HG03520 (cell line): ENCODE measurements around the gene TDRD12.
"Not testable (repeated sequence)": the region's sequence is repeated elsewhere in the genome, so short reads cannot be mapped to it uniquely, and the experiment has no call there.

Experiments
- ATAC-seq: cut with Tn5 transposase; IDR thresholded peaks from one replicate; pipeline ENCODE4 v1.9.1; 2021; ENCODE audit warnings: mild to moderate bottlenecking, moderate library complexity; ENCODE audit not compliant: unreplicated experiment

The TDRD12 gene

GRCh38 chr19:32828139-32828538, 108.6 kb downstream of the TDRD12 start:
- ATAC-seq = no peak

- no peak for ATAC-seq
Measured at GRCh38 chr19:32828643-32829344, 109.2 kb downstream of the TDRD12 start.

DNA sequence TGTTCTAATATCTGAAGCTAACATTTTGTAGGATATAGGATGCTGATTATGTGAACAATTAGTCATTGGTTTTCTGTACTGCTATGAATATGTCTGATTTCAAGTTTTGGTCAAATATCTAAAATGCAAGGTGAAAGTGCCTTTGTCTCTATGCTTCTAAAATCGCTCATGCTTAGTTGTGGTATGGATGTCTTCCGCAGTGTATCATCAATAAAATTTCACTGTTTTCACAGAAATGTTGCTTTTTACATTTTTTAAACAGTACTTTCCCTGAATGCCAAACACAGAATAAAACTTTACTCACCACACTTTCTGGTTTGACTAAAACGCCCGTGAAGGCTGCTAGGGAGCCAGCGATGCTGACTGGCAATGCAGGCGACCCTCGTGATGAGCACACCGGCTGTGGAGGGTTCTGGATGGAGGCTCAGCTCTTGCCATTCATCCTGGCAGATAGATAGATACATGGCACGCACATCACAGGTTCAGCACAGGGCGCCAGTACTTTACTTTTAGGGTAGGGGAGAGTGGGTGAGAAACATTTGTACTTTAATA, 109.9 kb downstream of the TDRD12 start:
- no peak for ATAC-seq

- no peak for ATAC-seq
Measured at GRCh38 chr19:32830231-32831014, 110.9 kb downstream of the TDRD12 start.

- no peak for ATAC-seq
Measured at GRCh38 chr19:32831611-32832010, 112.0 kb downstream of the TDRD12 start.

DNA sequence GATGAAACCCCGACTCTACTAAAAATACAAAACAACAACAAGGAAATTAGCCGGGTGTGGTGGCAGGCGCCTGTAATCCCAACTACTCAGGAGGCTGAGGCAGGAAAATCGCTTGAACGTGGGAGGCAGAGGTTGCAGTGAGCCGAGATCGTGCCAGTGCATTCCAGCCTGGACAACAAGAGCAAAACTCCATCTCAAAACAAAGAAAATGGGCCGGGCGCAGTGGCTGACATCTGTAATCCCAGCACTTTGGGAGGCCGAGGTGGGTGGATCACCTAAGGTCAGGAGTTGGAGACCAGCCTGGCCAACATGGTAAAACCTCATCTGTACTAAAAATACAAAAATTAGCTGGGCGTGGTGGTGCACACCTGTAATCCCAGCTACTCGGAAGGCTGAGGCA, 112.5 kb downstream of the TDRD12 start:
- ATAC-seq = not testable (repeated sequence)

DNA sequence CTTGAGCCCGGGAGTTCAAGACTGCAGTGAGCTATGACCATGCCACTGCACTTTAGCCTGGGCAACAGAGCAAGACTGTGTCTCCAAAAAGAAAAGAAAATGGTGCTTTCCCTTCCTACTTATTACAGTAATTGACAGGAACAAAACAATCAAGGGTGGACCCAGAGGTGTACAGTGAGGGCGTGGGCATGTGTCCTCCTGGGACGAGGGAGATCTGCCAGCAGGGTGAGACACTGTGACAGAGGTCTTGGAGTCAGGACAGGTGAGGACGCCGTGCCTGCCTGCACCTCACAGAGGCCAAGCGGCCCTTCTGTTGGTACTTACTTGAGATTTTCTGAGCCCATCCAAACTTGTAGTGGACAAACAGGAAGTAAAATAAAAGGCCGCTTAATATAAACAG, 113.3 kb downstream of the TDRD12 start:
- not testable (repeated sequence) for ATAC-seq

DNA sequence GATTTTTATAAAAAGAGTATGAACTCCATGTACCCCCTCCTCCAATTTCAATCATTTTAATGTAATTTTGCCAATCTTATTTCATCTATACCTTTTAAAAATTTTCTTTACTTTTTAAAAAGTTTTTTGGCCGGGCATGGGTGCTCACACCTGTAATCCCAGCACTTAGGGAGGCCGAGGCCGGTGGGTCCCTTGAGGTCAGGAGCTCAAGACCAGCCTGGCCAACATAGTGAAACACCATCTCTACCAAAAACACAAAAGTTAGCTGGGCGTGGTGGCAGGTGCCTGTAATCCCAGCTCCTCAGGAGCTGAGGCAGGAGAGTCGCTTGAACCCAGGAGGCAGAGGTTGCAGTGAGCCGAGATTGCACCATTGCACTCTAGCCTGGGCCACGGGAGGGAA, 113.8 kb downstream of the TDRD12 start:
- ATAC-seq = not testable (repeated sequence)

- no peak for ATAC-seq
Measured at GRCh38 chr19:32837531-32837930, 118.0 kb downstream of the TDRD12 start.

- no peak for ATAC-seq
Measured at GRCh38 chr19:32842061-32842460, 122.5 kb downstream of the TDRD12 start.

DNA sequence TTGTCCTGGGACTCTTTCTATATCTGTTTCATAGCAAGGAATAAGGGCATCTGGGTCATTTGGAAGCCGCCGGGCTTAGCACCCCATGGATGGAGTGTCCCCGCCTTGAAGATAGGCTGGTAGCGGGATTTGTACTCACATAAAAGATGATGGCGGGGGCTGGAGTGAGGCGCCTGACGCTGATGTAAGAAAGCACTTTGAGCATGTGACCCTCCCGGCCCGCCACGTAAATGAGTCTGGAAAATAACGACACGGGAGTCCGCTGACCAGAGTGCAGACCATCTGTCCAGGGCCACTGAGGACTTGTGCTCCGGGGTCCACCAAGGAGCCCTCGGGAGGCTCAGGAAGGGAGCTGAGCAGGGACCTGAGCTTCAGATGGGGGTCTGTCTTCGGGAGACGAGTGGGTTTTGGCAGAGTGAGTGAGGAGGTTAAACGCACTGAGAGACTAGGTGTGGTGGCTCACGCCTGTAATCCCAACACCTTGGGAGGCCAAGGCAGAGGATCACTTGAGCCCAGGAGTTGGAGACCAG, 124.2 kb downstream of the TDRD12 start:
- ATAC-seq = no peak

- ATAC-seq = not testable (repeated sequence)
Measured at GRCh38 chr19:32848035-32848434, 128.5 kb downstream of the TDRD12 start.

DNA sequence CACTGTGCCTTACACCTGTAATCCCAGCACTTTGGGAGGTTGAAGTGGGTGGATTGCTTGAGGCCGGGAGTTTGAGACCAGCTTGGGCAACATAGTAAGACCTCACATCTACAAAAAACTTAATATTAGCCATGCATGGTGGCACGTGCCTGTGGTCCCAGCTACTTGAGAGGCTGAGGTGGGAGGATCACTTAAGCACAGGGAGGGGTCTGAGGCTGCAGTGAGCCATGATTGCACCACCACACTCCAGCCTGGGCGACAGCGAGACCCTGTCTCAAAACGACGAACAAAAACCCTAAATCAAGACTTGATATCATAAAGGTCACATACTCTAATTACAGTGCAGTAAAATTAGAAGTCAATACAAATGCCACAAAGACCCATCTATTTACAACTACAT, 132.6 kb downstream of the TDRD12 start:
- ATAC-seq = no peak

DNA sequence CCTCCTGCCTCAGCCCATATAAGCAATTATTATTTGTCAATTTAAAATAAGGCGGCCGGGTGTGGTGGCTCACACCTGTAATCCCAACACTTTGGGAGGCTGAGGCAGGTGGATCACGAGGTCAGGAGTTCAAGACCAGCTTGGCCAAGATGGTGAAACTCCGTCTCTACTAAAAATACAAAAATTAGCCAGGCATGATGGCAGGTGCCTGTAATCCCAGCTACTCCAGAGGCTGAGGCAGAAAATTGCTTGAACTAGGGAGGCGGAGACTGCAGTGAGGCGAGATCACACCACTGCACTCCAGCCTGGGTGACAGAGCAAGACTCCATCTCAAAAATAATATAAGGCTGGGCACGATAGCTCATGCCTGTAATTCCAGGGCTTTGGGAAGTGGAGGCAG, 137.3 kb downstream of the TDRD12 start:
- ATAC-seq = not testable (repeated sequence)

- ATAC-seq = no peak
Measured at GRCh38 chr19:32857584-32857983, 138.0 kb downstream of the TDRD12 start.

GRCh38 chr19:32858155-32858554, 138.6 kb downstream of the TDRD12 start:
- ATAC-seq = no peak

- ATAC-seq = no peak
Measured at GRCh38 chr19:32858559-32858958, 139.0 kb downstream of the TDRD12 start.

DNA sequence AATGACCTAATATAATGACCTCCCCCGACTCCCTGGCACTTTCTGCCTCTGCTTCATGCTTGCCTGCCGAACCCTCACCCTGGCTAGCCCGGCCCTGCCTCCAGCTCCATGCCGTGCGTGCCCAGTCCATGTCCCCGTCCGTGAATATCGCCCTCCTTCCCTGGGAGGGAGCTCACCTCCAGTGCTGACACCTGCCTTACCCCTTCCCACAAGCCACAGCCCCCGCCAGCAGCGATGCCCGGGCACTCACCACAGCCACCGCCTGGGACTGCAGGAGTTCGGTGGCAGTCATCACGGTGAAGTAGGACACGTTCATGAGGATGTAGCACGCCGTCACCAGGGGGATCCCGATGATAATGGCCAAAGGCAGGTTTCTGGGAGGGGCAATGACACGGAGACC, 140.0 kb downstream of the TDRD12 start:
- ATAC-seq = no peak

DNA sequence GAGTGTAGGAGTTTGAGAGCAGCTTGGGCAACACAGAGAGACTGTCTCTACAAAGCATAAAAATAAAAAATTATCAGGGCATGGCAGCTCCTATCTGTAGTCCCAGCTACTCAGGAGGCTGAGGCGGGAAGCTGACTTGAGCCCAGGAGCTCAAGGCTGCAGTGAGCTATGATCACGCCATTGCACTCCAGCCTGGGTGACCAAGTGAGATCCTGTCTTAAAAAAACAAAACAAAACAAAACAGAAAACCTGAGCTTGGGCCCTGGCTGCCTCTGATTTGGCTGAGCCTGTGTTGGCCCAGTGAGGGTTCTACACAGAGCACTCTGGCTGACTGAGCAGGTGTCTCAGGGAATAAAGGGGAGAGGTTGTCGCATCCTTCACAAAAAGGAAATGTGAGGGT, 142.0 kb downstream of the TDRD12 start:
- no peak for ATAC-seq

DNA sequence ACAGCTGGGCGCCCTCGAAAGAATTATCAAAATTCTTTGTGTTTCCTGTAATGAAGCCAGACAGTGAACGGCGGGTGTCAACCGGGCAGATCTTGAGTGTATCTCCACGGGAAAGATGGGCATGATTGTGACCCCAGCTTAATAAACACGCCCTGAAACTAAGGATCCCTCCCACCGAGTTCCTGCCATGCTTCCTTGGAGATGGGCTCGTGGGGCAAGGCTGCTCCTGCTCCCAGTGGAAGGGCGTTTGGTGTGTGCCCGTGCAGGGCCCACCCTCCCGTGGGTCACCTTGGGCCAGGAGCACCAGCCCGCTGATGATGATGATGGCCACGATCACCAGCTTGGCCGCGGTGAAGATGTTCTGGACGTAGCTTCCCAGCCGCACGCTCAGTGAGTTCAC, 142.6 kb downstream of the TDRD12 start:
- ATAC-seq = no peak

DNA sequence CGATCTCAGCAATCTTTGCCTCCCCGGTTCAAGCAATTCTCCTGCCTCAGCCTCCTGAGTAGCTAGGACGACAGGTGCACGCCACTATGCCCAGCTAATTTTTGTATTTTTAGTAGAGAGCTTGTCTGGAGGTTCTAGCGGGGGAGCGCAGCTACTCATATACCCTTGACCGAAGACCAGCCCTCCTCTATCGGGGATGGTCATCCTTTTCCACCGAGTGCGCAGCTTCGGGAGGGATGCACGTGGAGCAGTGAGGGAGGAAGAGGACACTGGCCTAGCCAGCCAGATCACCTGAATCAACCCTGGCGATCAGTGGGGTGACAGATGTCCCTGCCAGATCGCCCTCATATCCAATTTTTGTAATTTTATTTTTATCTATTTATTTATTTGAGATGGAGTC, 143.2 kb downstream of the TDRD12 start:
- no peak for ATAC-seq

DNA sequence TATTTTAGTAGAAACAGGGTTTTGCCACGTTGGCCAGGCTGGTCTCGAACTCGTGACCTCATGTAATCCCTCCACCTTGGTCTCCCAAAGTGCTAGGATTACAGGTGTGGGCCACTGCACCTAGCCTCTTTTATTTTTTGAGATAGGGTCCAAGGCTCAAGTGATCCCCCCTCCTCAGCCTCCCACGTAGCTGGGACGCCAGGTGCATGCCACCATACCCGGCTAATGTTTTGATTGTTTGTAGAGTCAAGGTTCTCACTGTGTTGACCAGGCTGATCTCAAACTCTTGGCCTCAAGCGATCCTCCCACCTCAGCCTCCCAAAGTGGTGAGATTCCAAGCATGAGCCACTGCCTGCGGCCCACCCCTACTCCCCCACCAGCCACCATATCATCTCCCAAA, 143.7 kb downstream of the TDRD12 start:
- ATAC-seq = no peak
